ENCODE data around the gene PLXDC1.

PLXDC1 gene

GRCh38 chr17:39077252-39077651, 74.2 kb downstream of the PLXDC1 start:
- no peak overlapping the region for H3K27ac ChIP-seq
- H3K36me3 ChIP-seq: no peaks in the 10 kb centered on the region
- H3K9me3 ChIP-seq: no peaks in the 10 kb centered on the region
- no peak overlapping the region for H3K4me3 ChIP-seq
- H3K27me3 ChIP-seq: no peaks in the 10 kb centered on the region
- no peak for DNase-seq
- peaks cover 0 to 13% (median 3%) of the 10 kb centered on the region in 4 donors for H3K4me1 ChIP-seq
- intact Hi-C loops (cut with DNase I; ENCODE audit: low total_unique reads): no loop called here
- TF ChIP-seq CTCF (IDR thresholded peaks at IDR 0.05): no peak

- intact Hi-C loops (cut with DNase I; ENCODE audit: low total_unique reads): no loop called here
- no peak overlapping the region for H3K27ac ChIP-seq
- no peak for TF ChIP-seq CTCF (IDR thresholded peaks at IDR 0.05)
- H3K9me3 ChIP-seq: no peaks in the 10 kb centered on the region
- no peak for DNase-seq
- no peak overlapping the region for H3K4me3 ChIP-seq
- H3K36me3 ChIP-seq: no peaks in the 10 kb centered on the region
- H3K4me1 ChIP-seq: no peaks in the 10 kb centered on the region
- peaks cover 0 to 5% of the 10 kb centered on the region in 2 donors for H3K27me3 ChIP-seq
Measured at GRCh38 chr17:39074676-39075075, 76.8 kb downstream of the PLXDC1 start.

GRCh38 chr17:39073916-39074315, 77.5 kb downstream of the PLXDC1 start:
- no peak for TF ChIP-seq CTCF (IDR thresholded peaks at IDR 0.05)
- DNase-seq: no peak
- Histone ChIP-seq H3K27ac (no peak overlapping the region), H3K9me3 (no peaks in the 10 kb centered on the region), H3K4me3 (no peak overlapping the region), H3K36me3 (no peaks in the 10 kb centered on the region), H3K4me1 (no peaks in the 10 kb centered on the region), H3K27me3 (peaks cover 0 to 7% of the 10 kb centered on the region in 2 donors)
- intact Hi-C loops (cut with DNase I; ENCODE audit: low total_unique reads): no loop called here

DNA sequence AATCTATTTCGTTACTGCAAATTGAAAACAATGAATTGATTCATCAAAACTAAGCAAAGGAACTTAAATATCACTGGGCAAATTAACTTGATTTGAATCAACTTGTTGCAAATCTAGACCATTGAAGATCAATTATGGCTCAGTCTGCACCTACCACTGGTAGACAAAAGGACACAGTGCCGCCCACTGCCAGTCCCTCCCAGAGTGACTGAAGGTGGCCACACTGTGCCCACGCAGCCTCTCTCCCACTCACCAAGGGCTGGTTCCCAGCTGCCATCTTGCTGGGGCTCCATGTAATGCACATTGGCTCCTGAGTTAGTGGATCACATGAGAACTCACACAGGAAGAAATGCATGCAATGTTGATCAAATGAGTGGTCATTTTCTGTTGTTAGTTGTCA, 78.1 kb downstream of the PLXDC1 start:
- no peak overlapping the region for H3K27ac ChIP-seq
- H3K4me3 ChIP-seq: no peak overlapping the region
- no peaks in the 10 kb centered on the region for H3K9me3 ChIP-seq
- no peak for TF ChIP-seq CTCF (IDR thresholded peaks at IDR 0.05)
- H3K27me3 ChIP-seq: peaks cover 0 to 7% of the 10 kb centered on the region in 2 donors
- no peak for DNase-seq
- no peaks in the 10 kb centered on the region for H3K36me3 ChIP-seq
- intact Hi-C loops (cut with DNase I; ENCODE audit: low total_unique reads): no loop called here
- no peaks in the 10 kb centered on the region for H3K4me1 ChIP-seq

GRCh38 chr17:39071573-39071972, 79.9 kb downstream of the PLXDC1 start:
- TF ChIP-seq CTCF (IDR thresholded peaks at IDR 0.05): no peak
- Histone ChIP-seq H3K27me3 (peaks cover 0 to 7% of the 10 kb centered on the region in 2 donors), H3K36me3 (no peaks in the 10 kb centered on the region), H3K9me3 (no peaks in the 10 kb centered on the region), H3K4me1 (no peaks in the 10 kb centered on the region), H3K27ac (no peak overlapping the region), H3K4me3 (no peak overlapping the region)
- no peak for DNase-seq
- intact Hi-C loops (cut with DNase I; ENCODE audit: low total_unique reads): no loop called here

Data from tibial artery (tissue), 4 donors.